Measurements from ENCODE around the gene SNUPN.
"Not testable (repeated sequence)": the region's sequence is repeated elsewhere in the genome, so short reads cannot be mapped to it uniquely, and the experiment has no call there.

The SNUPN gene

GRCh38 chr15:75599401-75599800 lies 26.1 kb downstream of the SNUPN start:
- DNase-seq = no peak
- H3K27ac ChIP-seq (ENCODE audit: insufficient read depth, low read length, poor library complexity, severe bottlenecking) = no peak overlapping the region
- no peaks in the 10 kb centered on the region for H3K9me3 ChIP-seq (ENCODE audit: control insufficient read depth, low read length)
- H3K4me3 ChIP-seq (ENCODE audit: insufficient read depth, low read depth, low read length, poor library complexity, severe bottlenecking) = no peak overlapping the region
- H3K27me3 ChIP-seq (replicated peaks; ENCODE audit: control insufficient read depth, insufficient read depth, low read length, poor library complexity, severe bottlenecking) = no peaks in the 10 kb centered on the region
- H3K4me1 ChIP-seq (ENCODE audit: control insufficient read depth, insufficient read depth, low read length, poor library complexity, severe bottlenecking) = peaks cover 14% of the 10 kb centered on the region
- H3K36me3 ChIP-seq (ENCODE audit: control insufficient read depth, insufficient read depth, low read length) = peaks cover 28% of the 10 kb centered on the region

GRCh38 chr15:75598361-75598760 lies 27.2 kb downstream of the SNUPN start:
- no peak overlapping the region for H3K27ac ChIP-seq (ENCODE audit: insufficient read depth, low read length, poor library complexity, severe bottlenecking)
- DNase-seq = no peak
- no peaks in the 10 kb centered on the region for H3K9me3 ChIP-seq (ENCODE audit: control insufficient read depth, low read length)
- no peak overlapping the region for H3K4me3 ChIP-seq (ENCODE audit: insufficient read depth, low read depth, low read length, poor library complexity, severe bottlenecking)
- H3K36me3 ChIP-seq (ENCODE audit: control insufficient read depth, insufficient read depth, low read length) = peaks cover 31% of the 10 kb centered on the region
- H3K27me3 ChIP-seq (replicated peaks; ENCODE audit: control insufficient read depth, insufficient read depth, low read length, poor library complexity, severe bottlenecking) = no peaks in the 10 kb centered on the region
- H3K4me1 ChIP-seq (ENCODE audit: control insufficient read depth, insufficient read depth, low read length, poor library complexity, severe bottlenecking) = peaks cover 14% of the 10 kb centered on the region

GRCh38 chr15:75597667-75598341 lies 27.7 kb downstream of the SNUPN start:
- Histone ChIP-seq H3K36me3 (ENCODE audit: control insufficient read depth, insufficient read depth, low read length) (peaks cover 31% of the 10 kb centered on the region), H3K9me3 (ENCODE audit: control insufficient read depth, low read length) (no peaks in the 10 kb centered on the region)
- no peak for DNase-seq

DNA sequence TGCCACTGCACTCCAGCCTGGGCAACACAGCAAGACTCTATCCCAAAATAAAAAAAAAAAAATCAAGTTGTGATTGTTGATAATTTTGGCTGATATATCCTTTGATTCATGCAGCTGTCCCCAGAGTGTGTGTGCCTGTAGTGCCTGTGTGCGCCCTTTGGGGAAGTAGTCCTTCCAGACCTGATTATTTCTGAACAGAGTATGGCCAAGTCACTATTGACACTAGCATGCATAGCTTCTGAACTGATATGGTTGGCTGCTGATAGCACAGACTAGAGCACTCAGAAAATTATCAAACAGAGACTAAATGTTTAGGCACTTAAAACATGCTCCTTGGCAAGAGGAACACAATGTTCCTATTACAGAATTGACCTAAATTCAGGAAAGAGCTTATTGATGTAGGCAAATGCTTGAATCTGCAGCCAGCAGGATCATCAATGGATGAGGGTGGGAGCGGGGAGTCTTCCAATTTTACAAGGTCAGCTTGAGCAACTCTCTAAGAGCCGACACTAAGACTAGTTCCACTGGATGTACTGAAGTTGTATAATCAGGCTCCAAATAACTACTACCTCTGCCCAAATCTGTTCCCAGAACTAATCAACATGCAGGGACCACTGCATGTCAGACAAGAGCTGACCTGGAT lies 28.7 kb downstream of the SNUPN start:
- Histone ChIP-seq H3K4me3 (ENCODE audit: insufficient read depth, low read depth, low read length, poor library complexity, severe bottlenecking) (no peak overlapping the region), H3K4me1 (ENCODE audit: control insufficient read depth, insufficient read depth, low read length, poor library complexity, severe bottlenecking) (peaks cover 14% of the 10 kb centered on the region), H3K27ac (ENCODE audit: insufficient read depth, low read length, poor library complexity, severe bottlenecking) (no peak overlapping the region), H3K36me3 (ENCODE audit: control insufficient read depth, insufficient read depth, low read length) (peaks cover 31% of the 10 kb centered on the region), H3K9me3 (ENCODE audit: control insufficient read depth, low read length) (no peaks in the 10 kb centered on the region), H3K27me3 (replicated peaks; ENCODE audit: control insufficient read depth, insufficient read depth, low read length, poor library complexity, severe bottlenecking) (no peaks in the 10 kb centered on the region)
- no peak for DNase-seq

More at GRCh38 chr15:75597667-75598341, 27.7 kb downstream of the SNUPN start:
- H3K27me3 ChIP-seq (replicated peaks; ENCODE audit: control insufficient read depth, insufficient read depth, low read length, poor library complexity, severe bottlenecking) = no peaks in the 10 kb centered on the region
- H3K4me3 ChIP-seq (ENCODE audit: insufficient read depth, low read depth, low read length, poor library complexity, severe bottlenecking) = no peak overlapping the region
- H3K27ac ChIP-seq (ENCODE audit: insufficient read depth, low read length, poor library complexity, severe bottlenecking) = no peak overlapping the region
- peaks cover 14% of the 10 kb centered on the region for H3K4me1 ChIP-seq (ENCODE audit: control insufficient read depth, insufficient read depth, low read length, poor library complexity, severe bottlenecking)

GRCh38 chr15:75594276-75594675 lies 31.2 kb downstream of the SNUPN start:
- Histone ChIP-seq H3K9me3 (ENCODE audit: control insufficient read depth, low read length) (no peaks in the 10 kb centered on the region), H3K36me3 (ENCODE audit: control insufficient read depth, insufficient read depth, low read length) (peaks cover 19% of the 10 kb centered on the region)

DNA sequence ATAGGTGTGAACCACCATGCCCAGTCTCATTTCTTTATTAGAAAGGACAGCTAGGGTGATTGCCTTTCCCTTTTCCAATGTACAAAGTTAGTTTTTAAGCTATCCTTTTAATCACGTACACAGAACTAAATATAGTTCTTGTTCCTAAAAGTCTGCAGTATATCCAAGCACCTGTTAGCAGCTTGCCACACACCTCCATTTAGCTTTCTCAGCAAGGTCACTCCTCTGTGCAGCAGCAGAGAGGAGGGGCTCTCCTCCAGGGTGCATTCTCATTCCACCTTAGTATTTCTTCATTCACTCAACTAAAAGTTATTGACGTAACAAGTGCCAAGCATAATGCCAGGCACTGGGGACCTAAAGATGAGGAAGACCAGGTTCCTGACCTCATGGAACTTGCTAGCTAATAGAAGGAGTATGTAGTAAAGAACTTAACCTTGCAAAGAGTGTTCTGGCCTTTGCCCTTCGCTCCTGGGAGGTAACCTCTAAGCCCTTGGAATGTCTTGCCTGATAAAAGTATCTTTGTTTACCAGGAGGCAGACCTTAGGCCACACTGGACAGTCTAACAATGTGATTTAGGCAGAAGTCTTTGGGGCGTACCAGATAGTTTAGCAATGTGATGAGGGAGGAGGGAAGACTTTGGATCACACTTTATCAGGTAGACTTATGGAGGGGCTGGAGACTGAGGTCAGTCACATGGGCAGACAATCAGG lies 33.7 kb downstream of the SNUPN start:
- no peak overlapping the region for H3K4me3 ChIP-seq (ENCODE audit: insufficient read depth, low read depth, low read length, poor library complexity, severe bottlenecking)
- no peak overlapping the region for H3K27ac ChIP-seq (ENCODE audit: insufficient read depth, low read length, poor library complexity, severe bottlenecking)
- H3K27me3 ChIP-seq (replicated peaks; ENCODE audit: control insufficient read depth, insufficient read depth, low read length, poor library complexity, severe bottlenecking) = no peaks in the 10 kb centered on the region
- peaks cover 13% of the 10 kb centered on the region for H3K36me3 ChIP-seq (ENCODE audit: control insufficient read depth, insufficient read depth, low read length)
- H3K9me3 ChIP-seq (ENCODE audit: control insufficient read depth, low read length) = no peaks in the 10 kb centered on the region
- no peaks in the 10 kb centered on the region for H3K4me1 ChIP-seq (ENCODE audit: control insufficient read depth, insufficient read depth, low read length, poor library complexity, severe bottlenecking)
- no peak for DNase-seq

More at GRCh38 chr15:75594276-75594675, 31.2 kb downstream of the SNUPN start:
- H3K4me3 ChIP-seq (ENCODE audit: insufficient read depth, low read depth, low read length, poor library complexity, severe bottlenecking) = no peak overlapping the region
- no peaks in the 10 kb centered on the region for H3K27me3 ChIP-seq (replicated peaks; ENCODE audit: control insufficient read depth, insufficient read depth, low read length, poor library complexity, severe bottlenecking)
- DNase-seq = no peak
- H3K4me1 ChIP-seq (ENCODE audit: control insufficient read depth, insufficient read depth, low read length, poor library complexity, severe bottlenecking) = peaks cover 14% of the 10 kb centered on the region
- H3K27ac ChIP-seq (ENCODE audit: insufficient read depth, low read length, poor library complexity, severe bottlenecking) = no peak overlapping the region

- Histone ChIP-seq H3K27ac (ENCODE audit: insufficient read depth, low read length, poor library complexity, severe bottlenecking) (no peak overlapping the region), H3K27me3 (replicated peaks; ENCODE audit: control insufficient read depth, insufficient read depth, low read length, poor library complexity, severe bottlenecking) (no peaks in the 10 kb centered on the region), H3K4me1 (ENCODE audit: control insufficient read depth, insufficient read depth, low read length, poor library complexity, severe bottlenecking) (no peaks in the 10 kb centered on the region), H3K36me3 (ENCODE audit: control insufficient read depth, insufficient read depth, low read length) (peaks cover 3% of the 10 kb centered on the region), H3K9me3 (ENCODE audit: control insufficient read depth, low read length) (no peaks in the 10 kb centered on the region), H3K4me3 (ENCODE audit: insufficient read depth, low read depth, low read length, poor library complexity, severe bottlenecking) (no peak overlapping the region)
- DNase-seq = no peak
These were observed 35.3 kb downstream of the SNUPN start for GRCh38 chr15:75590239-75590638.

DNA sequence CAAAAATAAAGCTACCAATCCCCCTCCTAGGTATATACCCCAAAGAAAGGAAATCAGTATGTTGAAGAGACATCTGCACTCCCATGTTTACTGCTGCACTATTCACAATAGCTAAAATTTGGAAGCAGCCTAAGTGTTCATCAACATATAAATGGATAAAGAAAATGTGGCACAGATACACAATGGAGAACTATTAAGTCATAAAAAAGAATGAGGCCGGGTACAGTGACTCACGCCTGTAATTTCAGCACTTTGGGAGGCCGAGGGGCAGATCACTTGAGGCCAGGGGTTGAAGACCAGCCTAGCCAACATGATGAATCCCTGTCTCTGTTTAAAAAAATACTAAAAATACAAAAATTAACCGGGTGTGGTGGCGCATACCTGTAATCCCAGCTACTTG lies 36.5 kb downstream of the SNUPN start:
- no peak for DNase-seq
- Histone ChIP-seq H3K36me3 (ENCODE audit: control insufficient read depth, insufficient read depth, low read length) (peaks cover 3% of the 10 kb centered on the region), H3K9me3 (ENCODE audit: control insufficient read depth, low read length) (no peaks in the 10 kb centered on the region), H3K27ac (ENCODE audit: insufficient read depth, low read length, poor library complexity, severe bottlenecking) (no peak overlapping the region), H3K27me3 (replicated peaks; ENCODE audit: control insufficient read depth, insufficient read depth, low read length, poor library complexity, severe bottlenecking) (no peaks in the 10 kb centered on the region), H3K4me3 (ENCODE audit: insufficient read depth, low read depth, low read length, poor library complexity, severe bottlenecking) (no peak overlapping the region), H3K4me1 (ENCODE audit: control insufficient read depth, insufficient read depth, low read length, poor library complexity, severe bottlenecking) (no peaks in the 10 kb centered on the region)

DNA sequence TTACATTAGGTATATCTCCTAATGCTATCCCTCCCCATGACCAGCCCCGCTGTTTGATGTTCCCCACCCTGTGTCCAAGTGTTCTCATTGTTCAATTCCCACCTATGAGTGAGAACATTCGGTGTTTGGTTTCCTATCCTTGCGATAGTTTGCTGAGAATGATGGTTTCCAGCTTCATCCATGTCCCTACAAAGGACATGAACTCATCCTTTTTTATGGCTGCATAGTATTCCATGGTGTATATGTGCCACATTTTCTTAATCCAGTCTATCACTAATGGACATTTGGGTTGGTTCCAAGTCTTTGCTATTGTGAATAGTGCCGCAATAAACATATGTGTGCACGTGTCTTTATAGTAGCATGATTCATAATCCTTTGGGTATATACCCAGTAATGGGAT lies 39.1 kb downstream of the SNUPN start:
- H3K36me3 ChIP-seq (ENCODE audit: control insufficient read depth, insufficient read depth, low read length); H3K27me3 ChIP-seq (replicated peaks; ENCODE audit: control insufficient read depth, insufficient read depth, low read length, poor library complexity, severe bottlenecking); H3K9me3 ChIP-seq (ENCODE audit: control insufficient read depth, low read length); H3K4me1 ChIP-seq (ENCODE audit: control insufficient read depth, insufficient read depth, low read length, poor library complexity, severe bottlenecking); DNase-seq; H3K27ac ChIP-seq (ENCODE audit: insufficient read depth, low read length, poor library complexity, severe bottlenecking); H3K4me3 ChIP-seq (ENCODE audit: insufficient read depth, low read depth, low read length, poor library complexity, severe bottlenecking): not testable (repeated sequence)

DNA sequence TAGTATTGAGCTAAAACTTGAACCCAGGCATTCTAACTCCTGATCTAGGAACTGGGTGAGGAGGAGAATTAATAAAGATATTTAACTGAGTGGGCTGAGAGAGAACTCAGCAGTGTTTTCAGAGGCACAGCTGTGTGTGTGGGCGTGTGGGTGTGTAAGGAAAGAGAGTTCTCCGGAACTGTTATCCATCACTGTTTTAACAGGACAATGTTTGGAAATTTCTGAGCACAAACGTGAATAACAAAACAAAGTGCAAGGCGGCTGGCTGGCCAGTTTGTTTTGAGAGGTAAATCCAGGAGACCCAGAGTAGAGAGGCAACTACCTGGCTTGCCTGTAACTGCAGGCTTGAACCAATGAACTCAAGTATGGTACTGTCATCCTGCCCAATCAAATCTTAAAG lies 41.4 kb downstream of the SNUPN start:
- H3K27me3 ChIP-seq (replicated peaks; ENCODE audit: control insufficient read depth, insufficient read depth, low read length, poor library complexity, severe bottlenecking) = no peaks in the 10 kb centered on the region

More for the DNA sequence above, 41.4 kb downstream of the SNUPN start:
- DNase-seq = no peak
- Histone ChIP-seq H3K27ac (ENCODE audit: insufficient read depth, low read length, poor library complexity, severe bottlenecking) (no peak overlapping the region), H3K36me3 (ENCODE audit: control insufficient read depth, insufficient read depth, low read length) (no peaks in the 10 kb centered on the region), H3K4me3 (ENCODE audit: insufficient read depth, low read depth, low read length, poor library complexity, severe bottlenecking) (no peak overlapping the region), H3K4me1 (ENCODE audit: control insufficient read depth, insufficient read depth, low read length, poor library complexity, severe bottlenecking) (no peaks in the 10 kb centered on the region), H3K9me3 (ENCODE audit: control insufficient read depth, low read length) (no peaks in the 10 kb centered on the region)
